Tibial artery (tissue), 4 donors: ENCODE data around the gene FLCN.

Experiments used
- DNase-seq, 2 donors: peaks; one replicate each; pipeline ENCODE4 v3.0.0-alpha.2; 2019
- H3K27ac ChIP-seq, 2 donors: fragments of 200-600 bp; sonication (generic) in 1 of 2; 1 replicate in 1 of 2; 2 replicates in 1 of 2; pipeline ENCODE4 v1.5.1; 2018 to 2019; ENCODE audit warnings: mild to moderate bottlenecking in 1 of 2
- H3K27me3 ChIP-seq, 2 donors: fragments of 200-600 bp; sonication (generic) in 1 of 2; one replicate each; pipeline versions ENCODE4 v1.5.1 to v1.6.0; 2016 to 2019
- H3K36me3 ChIP-seq, 3 donors: fragments of 200-600 bp; sonication (generic) in 2 of 3; one replicate each; pipeline ENCODE4 v1.5.1; 2016 to 2019; ENCODE audit warnings: mild to moderate bottlenecking in 2 of 3
- H3K4me1 ChIP-seq, 4 donors: fragments of 200-600 bp; sonication (generic) in 2 of 4; 1 replicate in 3 of 4; 2 replicates in 1 of 4; pipeline ENCODE4 v1.5.1; 2016 to 2019
- H3K4me3 ChIP-seq, 2 donors: fragments of 200-600 bp; sonication (generic) in 1 of 2; 1 replicate in 1 of 2; 2 replicates in 1 of 2; pipeline ENCODE4 v1.5.1; 2018 to 2019; ENCODE audit warnings: mild to moderate bottlenecking in 2 of 2
- H3K9me3 ChIP-seq, 3 donors: fragments of 200-600 bp; sonication (generic) in 1 of 3; one replicate each; pipeline ENCODE4 v1.5.1; 2016 to 2019
- CTCF ChIP-seq, 2 experiments: fragments of 200-600 bp in 1 of 2; fragments of 450-650 bp in 1 of 2; IDR thresholded peaks; one replicate each; pipeline ENCODE4 v1.5.1; 2017 to 2019; ENCODE audit warnings: antibody characterized with exemption in 2 of 2, mild to moderate bottlenecking in 1 of 2, moderate library complexity in 1 of 2
- intact Hi-C: fragments of 100-400 bp; cut with DNase I; formaldehyde crosslinking; loops from one replicate; pipeline ENCODE4 v1.15.0; 2023; ENCODE audit warnings: low total_unique reads

FLCN gene

GRCh38 chr17:17223736-17224135 is 13.2 kb downstream of the FLCN start:
- intact Hi-C loops = no loop called here
- H3K27me3 ChIP-seq = no peaks in the 10 kb centered on the region
- DNase-seq = no peak
- H3K9me3 ChIP-seq = no peaks in the 10 kb centered on the region
- no peak overlapping the region for H3K4me3 ChIP-seq
- H3K36me3 ChIP-seq = peaks cover 98 to 100% (median 98%) of the 10 kb centered on the region in 3 donors
- no peak for TF ChIP-seq CTCF (IDR thresholded peaks at IDR 0.05)
- H3K4me1 ChIP-seq = peaks cover 0 to 7% (median 3%) of the 10 kb centered on the region in 4 donors
- no peak overlapping the region for H3K27ac ChIP-seq

- H3K9me3 ChIP-seq = no peaks in the 10 kb centered on the region
- peaks cover 98 to 100% (median 98%) of the 10 kb centered on the region in 3 donors for H3K36me3 ChIP-seq
- no peak overlapping the region for H3K27ac ChIP-seq
- no peaks in the 10 kb centered on the region for H3K27me3 ChIP-seq
- intact Hi-C loops = no loop called here
- no peak for TF ChIP-seq CTCF (IDR thresholded peaks at IDR 0.05)
- H3K4me1 ChIP-seq = no peaks in the 10 kb centered on the region
- DNase-seq = no peak
- no peak overlapping the region for H3K4me3 ChIP-seq
Measured at GRCh38 chr17:17221329-17221728, 15.6 kb downstream of the FLCN start.

- peaks cover 98 to 100% (median 98%) of the 10 kb centered on the region in 3 donors for H3K36me3 ChIP-seq
- H3K4me1 ChIP-seq = no peaks in the 10 kb centered on the region
- no peak overlapping the region for H3K27ac ChIP-seq
- no peak for DNase-seq
- intact Hi-C loops = no loop called here
- H3K27me3 ChIP-seq = no peaks in the 10 kb centered on the region
- no peak for TF ChIP-seq CTCF (IDR thresholded peaks at IDR 0.05)
- H3K4me3 ChIP-seq = no peak overlapping the region
- no peaks in the 10 kb centered on the region for H3K9me3 ChIP-seq
Measured at GRCh38 chr17:17220529-17220928, 16.4 kb downstream of the FLCN start.

- H3K4me1 ChIP-seq = no peaks in the 10 kb centered on the region
- no peaks in the 10 kb centered on the region for H3K27me3 ChIP-seq
- intact Hi-C loops = no loop called here
- no peak for DNase-seq
- peaks cover 96 to 100% (median 96%) of the 10 kb centered on the region in 3 donors for H3K36me3 ChIP-seq
- H3K9me3 ChIP-seq = no peaks in the 10 kb centered on the region
- no peak overlapping the region for H3K4me3 ChIP-seq
- no peak overlapping the region for H3K27ac ChIP-seq
- no peak for TF ChIP-seq CTCF (IDR thresholded peaks at IDR 0.05)
Measured at GRCh38 chr17:17217995-17218394, 19.0 kb downstream of the FLCN start.

GRCh38 chr17:17216776-17217175 is 20.2 kb downstream of the FLCN start:
- Histone ChIP-seq H3K36me3 (peaks cover 88 to 100% (median 94%) of the 10 kb centered on the region in 3 donors), H3K4me1 (no peaks in the 10 kb centered on the region), H3K27me3 (no peaks in the 10 kb centered on the region), H3K27ac (no peak overlapping the region), H3K4me3 (no peak overlapping the region), H3K9me3 (no peaks in the 10 kb centered on the region)
- TF ChIP-seq CTCF (IDR thresholded peaks at IDR 0.05) = no peak
- no peak for DNase-seq
- intact Hi-C loops = no loop called here

GRCh38 chr17:17216236-17216635 is 20.7 kb downstream of the FLCN start:
- no peaks in the 10 kb centered on the region for H3K9me3 ChIP-seq
- no peak for DNase-seq
- peaks cover 83 to 100% (median 89%) of the 10 kb centered on the region in 3 donors for H3K36me3 ChIP-seq
- intact Hi-C loops = no loop called here
- no peaks in the 10 kb centered on the region for H3K4me1 ChIP-seq
- no peaks in the 10 kb centered on the region for H3K27me3 ChIP-seq
- no peak overlapping the region for H3K4me3 ChIP-seq
- H3K27ac ChIP-seq = no peak overlapping the region
- TF ChIP-seq CTCF (IDR thresholded peaks at IDR 0.05) = no peak
